ENCODE results near the gene DPP4.
"Not testable (repeated sequence)": the region's sequence is repeated elsewhere in the genome, so short reads cannot be mapped to it uniquely, and the experiment has no call there.

Gene DPP4

DNA sequence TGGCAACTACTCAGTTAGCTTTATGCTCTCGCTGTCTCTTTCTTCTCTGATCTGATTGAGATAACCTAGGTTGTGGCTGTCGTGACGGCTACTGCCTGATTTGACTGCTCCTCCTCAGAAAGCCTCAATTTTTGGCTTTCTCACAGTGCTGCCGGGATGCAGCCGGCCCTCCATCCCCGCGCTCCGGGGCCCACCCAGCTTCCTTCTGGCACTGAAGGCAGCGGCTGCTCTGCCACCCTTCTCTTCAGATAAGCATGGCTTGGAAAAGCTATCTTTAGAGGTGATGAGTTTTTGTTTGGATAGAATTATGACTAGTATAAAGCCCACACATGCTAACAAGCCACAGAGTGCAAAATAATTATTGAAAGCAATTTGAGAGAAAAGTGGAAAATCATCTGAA, 102.5 kb downstream of the DPP4 start:
- DNase-seq (ENCODE audit: insufficient read length, low spot score), result no peak
- FAIRE-seq, result no peak

DNA sequence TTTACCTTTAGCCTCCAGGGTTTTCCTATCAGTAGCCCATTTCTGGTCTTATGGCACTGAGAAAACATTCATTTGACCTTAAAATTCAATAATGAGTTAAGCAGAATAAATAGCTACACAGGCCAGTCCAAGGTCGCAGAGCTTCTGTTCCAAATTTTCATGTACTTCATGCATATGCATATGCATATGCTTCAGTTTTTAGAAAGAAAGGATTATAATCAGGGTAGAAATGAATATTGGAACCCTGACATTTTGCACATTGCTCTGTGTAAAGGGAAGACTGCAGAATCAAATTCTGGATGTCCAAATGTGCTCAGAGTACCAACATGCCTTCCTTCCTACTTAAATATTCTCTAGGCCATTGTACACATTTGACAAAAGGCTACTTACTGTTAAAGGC, 104.9 kb downstream of the DPP4 start:
- FAIRE-seq (no peak), DNase-seq (ENCODE audit: insufficient read length, low spot score) (no peak)

DNA sequence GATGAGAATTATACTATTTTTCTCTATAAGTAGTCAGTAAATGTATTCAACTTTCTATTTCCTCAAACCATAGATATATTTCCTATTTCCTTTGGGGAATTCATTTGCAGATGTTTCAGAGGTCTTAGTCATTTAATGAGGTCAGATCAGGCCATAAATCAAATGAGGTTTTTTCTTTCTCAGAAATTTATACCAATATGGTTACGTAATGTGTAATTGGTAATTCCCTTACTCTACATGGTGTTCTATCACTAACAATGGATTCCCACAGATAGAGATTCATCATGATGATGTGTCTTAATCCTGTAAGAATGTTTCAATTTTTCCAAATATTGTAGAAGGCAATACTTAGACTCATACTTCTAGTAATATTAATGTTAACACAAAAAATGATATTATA, 108.0 kb downstream of the DPP4 start:
- FAIRE-seq, result no peak

DNA sequence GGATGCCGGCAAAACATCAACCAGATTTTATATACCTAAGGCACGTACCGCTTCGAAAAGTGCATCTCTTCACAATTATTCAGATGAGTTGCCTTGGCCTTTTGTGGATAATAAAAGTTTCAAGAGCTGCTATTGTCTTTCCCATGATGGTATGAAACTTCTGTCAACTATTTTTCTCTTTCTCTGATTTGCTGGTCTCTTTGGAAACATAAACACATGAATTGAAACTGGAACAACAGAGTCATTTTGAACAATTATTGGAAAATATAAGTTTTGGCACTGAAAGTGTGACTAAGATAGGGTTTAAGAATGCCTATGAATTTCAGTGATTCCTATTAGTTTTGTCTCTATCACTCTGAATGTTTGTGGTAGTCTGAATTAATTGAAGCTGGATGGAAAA, 109.9 kb downstream of the DPP4 start:
- no peak for DNase-seq (ENCODE audit: insufficient read length, low spot score)
- no peak for FAIRE-seq

More for the DNA sequence above, 108.0 kb downstream of the DPP4 start:
- no peak for DNase-seq (ENCODE audit: insufficient read length, low spot score)

DNA sequence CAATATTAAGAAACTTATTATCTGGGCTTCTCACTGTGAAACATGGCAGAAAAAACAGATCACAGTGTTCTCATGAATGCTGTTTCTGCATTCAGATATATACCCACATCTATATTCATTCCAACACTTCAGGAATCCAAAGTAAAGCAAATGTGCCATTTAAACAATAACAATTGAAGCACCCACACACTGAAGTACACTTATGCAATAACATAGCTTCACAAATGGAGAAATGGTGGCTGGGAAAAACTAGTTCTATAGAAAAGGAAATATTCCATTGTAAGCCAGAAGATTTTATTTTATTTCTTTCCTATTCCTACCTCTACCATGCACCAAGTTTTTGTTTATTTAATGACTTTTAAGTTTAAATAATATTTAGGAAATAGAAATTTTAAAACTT, 111.9 kb downstream of the DPP4 start:
- no peak for FAIRE-seq
- no peak for DNase-seq (ENCODE audit: insufficient read length, low spot score)

DNA sequence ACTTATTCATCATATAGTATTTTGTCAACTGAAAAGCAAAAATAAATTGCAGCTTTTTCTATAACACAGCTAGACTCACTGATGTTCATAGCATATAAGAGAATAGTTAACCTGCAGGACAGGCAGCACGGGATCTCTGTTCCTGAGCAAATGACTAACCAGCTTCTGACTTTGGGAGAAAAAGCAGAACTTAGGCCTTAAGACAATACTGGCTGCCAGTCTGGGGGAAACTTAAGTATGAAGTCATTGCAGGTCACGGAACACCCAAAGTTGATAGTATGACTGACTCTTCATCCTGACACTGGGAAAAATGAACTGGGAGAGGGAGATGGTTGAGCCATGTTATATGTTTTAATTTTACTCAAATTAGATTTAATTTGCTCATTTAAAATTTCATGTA, 113.0 kb downstream of the DPP4 start:
- FAIRE-seq, result no peak
- no peak for DNase-seq (ENCODE audit: insufficient read length, low spot score)

DNA sequence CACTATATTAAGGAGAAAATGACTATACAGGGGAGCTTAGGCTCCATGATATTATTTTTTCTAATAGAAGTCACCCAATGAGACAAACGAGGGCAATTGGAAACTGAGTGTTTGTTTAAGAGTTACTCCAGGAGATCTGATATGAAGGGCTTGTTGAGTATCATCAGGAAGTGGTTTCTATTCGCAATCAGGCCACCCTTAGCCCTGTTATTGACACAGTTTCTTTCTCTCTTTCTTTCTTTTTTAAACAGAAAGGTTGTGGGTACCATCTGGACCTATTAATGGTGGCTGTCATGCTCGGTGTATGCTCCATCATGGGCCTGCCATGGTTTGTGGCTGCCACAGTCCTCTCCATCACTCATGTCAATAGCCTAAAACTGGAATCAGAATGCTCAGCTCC, 117.3 kb downstream of the DPP4 start:
- no peak for DNase-seq (ENCODE audit: insufficient read length, low spot score)
- no peak for FAIRE-seq

DNA sequence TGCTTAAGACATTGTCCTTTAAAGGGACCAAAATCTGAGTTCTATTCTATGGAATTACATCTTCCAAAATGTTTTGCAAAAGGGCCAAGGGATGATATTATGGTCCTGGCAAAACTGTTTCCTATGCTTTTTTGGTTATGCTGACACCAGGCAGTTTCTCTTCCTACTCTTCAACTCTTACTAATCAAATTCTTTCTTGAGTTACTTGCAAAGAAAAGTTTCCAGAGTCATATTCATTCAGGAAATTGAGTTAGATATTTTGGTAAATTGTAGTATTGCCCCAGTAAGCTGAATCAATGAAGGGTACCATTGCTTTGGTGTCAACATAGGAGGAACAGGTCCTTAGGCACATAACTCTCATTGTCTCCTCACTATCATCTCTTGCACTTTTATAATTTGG, 118.8 kb downstream of the DPP4 start:
- FAIRE-seq, result no peak
- no peak for DNase-seq (ENCODE audit: insufficient read length, low spot score)

DNA sequence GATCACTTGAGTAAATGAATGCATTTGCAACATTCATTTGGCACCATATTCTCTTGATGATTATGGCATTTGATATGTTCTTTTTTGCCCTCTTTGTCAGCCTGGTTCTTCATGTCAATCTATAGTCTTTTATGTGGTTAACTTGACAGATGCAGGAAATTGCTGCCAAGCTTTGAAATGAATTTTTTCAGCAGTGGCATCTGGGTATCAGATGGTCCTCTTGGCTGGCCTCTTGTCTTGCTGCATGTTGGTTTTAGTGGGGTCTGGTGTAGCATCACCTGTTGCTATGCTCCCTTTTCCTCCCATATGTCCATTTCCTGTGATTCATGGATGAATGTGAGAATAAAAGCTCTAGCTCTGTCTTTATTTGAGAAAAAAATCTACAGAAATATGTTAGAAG, 119.9 kb downstream of the DPP4 start:
- no peak for FAIRE-seq
- no peak for DNase-seq (ENCODE audit: insufficient read length, low spot score)

DNA sequence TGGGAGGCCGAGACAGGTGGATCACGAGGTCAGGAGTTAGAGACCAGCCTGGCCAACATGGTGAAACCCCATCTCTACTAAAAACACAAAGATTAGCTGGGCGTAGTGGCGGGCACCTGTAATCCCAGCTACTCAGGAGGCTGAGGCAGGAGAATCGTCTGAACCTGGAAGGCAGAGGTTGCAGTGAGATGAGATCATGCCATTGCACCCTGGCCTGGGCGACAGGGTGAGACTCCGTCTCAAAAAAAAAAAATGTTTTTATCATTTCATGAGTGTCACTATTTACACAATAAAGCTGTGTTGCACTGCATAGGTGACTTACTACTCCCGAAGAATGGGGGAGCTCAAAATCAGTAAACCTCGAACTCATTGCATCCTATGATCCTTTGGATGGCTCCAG, 120.6 kb downstream of the DPP4 start:
- not testable (repeated sequence) for FAIRE-seq; DNase-seq (ENCODE audit: insufficient read length, low spot score)

DNA sequence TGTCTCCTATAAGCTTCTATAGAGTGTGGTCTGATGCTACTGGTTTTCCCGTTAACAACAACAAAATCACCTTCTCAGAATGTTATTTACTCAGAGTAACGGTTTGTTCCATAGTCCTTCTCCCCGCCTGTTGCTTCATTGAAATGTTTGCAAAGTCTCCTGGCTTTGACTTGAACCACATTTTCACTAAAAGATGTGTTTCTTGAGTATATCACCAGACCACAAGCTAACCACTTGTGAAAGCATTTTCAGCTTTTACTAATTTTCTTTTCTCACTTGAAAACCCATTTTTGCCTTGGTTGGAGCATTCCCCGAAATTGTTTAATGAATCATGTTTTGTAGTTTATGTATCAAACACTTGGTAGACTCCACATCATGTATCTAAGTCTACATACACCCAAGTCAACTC, 121.2 kb downstream of the DPP4 start:
- DNase-seq (ENCODE audit: insufficient read length, low spot score) (no peak), FAIRE-seq (peak; percentile 31)

DNA sequence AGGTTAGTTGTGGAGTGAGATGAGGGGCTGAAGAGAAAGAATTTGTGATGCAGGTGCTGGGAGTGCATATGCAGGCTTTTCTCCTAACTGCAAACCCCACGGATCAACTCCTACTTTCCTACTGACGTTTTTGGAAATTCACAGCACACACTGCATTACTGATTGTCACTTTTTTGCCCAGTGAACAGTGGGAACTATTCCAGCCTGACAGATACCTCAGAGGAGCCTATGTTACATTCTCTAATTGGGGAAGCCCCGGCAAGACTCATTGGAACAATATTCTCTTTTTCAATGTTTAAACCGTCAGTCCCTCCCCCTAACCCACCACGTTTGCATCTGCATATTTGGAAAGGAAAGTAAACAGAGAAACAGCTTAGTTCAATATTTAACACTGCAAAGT, 126.2 kb downstream of the DPP4 start:
- DNase-seq (ENCODE audit: insufficient read length, low spot score), result no peak
- no peak for FAIRE-seq

DNA sequence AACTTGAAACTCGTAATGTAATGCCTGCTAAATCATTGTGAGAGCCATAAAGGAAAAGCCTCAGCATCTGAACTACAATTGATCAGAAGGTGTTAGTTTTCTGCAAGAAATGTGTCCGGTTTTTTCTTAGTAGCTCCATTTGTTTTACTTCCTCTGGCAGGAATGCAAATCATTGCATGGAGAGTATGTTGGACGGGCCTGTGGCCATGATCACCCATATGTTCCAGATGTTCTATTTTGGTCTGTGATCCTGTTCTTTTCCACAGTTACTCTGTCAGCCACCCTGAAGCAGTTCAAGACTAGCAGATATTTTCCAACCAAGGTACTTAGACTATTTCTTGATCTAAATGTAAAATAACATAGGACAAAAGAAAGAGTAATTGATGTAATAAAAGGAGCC, 126.6 kb downstream of the DPP4 start:
- FAIRE-seq, result no peak

DNA sequence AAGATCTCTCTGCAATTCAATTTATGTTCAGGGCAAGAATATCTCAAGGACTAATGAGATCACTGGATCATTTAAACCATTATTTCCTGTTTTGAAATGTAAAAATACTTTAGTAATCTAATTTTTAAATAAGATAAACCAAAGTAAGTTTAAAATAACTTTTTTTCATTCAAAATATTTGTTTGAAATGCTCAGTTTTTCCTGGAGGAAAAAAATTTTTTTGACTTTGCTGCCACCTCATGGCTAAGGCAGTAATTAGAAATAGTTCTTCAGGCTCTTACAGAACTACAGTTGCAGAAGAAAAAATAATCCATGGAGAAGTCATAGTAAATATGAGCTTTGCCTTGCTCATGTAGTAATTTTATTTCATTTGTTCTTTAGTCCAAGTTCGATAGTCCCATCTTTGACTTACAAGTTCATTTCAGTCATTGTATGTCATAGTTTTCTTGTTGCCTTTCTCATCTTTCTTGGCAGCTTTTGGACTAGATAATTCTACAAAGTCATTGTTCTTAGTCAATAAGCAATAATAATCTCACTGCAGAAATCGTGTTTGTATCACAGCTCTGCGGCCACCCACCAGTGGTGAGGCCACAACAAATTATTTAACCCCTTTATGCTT, 127.4 kb downstream of the DPP4 start:
- FAIRE-seq (peak; percentile 74), DNase-seq (ENCODE audit: insufficient read length, low spot score) (no peak)

More for the DNA sequence above, 126.6 kb downstream of the DPP4 start:
- no peak for DNase-seq (ENCODE audit: insufficient read length, low spot score)

DNA sequence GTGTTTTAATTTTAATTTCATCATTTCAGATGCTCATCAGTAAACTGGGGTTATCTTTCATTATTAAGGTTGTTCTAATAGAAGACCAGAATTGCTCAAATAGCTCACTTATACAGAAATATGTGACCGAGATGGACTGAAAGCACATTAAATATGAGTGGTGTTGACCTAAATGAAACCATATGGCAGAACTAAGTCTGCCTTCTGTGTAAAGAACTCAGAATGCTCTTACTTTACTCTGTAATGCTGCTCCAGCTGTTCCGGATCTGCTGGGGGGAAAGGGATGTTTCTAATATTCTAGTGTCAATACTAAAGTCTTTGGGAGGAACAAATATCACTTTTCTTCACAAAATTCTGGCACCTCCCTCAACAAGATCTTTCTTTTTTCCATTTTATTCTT, 131.0 kb downstream of the DPP4 start:
- no peak for FAIRE-seq
- DNase-seq (ENCODE audit: insufficient read length, low spot score), result no peak

Data from GM19239 (cell line).